GM19193 (cell line): ENCODE data around the gene SGPP1.
A peak's percentile ranks its signal among the peaks of the same experiment; 100 is the strongest.

ENCODE experiments used
- POLR2A ChIP-seq: IDR thresholded peaks from 4 replicates; pipeline ENCODE4 v1.6.1; 2011; ENCODE audit not compliant: insufficient read depth, insufficient read length; ENCODE audit errors: extremely low read depth

Gene SGPP1, protein sequence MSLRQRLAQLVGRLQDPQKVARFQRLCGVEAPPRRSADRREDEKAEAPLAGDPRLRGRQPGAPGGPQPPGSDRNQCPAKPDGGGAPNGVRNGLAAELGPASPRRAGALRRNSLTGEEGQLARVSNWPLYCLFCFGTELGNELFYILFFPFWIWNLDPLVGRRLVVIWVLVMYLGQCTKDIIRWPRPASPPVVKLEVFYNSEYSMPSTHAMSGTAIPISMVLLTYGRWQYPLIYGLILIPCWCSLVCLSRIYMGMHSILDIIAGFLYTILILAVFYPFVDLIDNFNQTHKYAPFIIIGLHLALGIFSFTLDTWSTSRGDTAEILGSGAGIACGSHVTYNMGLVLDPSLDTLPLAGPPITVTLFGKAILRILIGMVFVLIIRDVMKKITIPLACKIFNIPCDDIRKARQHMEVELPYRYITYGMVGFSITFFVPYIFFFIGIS

DNA sequence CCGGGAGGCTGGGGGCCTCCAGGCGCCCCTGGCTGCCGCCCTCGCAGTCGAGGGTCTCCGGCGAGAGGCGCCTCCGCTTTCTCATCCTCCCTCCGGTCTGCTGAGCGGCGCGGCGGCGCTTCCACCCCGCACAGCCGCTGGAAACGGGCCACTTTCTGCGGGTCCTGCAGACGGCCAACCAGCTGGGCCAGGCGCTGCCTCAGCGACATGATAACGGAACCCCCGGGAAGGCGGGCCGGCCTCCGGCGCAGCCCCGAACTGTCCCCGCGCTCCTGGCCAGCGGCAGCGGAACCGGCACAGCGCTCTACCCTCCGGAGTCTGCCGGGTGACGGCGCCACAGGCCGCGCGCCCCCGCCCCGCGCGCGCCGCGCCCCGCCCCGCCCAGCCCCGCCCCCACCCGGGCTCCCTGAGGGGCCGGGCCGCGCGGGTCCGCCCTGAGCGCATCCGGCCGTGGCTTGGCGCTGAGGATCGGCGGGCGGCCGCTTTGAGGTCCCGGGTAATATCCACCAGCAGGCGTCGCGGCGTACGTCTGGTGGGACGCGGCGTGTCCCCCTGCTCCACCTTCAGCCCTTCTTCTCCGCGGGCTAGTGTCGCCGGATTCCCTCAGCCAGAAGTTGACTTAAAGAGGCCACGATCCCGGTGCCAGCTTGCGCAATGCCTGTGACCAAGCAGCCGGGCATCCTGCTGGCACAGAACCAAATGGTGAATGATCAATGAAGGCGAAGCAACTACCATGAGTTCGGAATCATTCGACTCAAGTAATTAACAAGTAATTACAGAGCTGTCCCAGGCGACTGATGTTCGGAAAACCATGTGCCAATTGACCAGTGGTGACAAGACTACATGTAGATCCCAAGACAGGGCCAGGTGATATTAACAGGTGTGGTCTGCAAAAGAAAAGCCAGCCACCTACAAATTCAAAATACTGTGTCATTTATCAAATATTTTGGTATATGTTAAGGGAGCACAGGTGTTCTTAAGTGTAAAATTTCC, at the start of gene SGPP1:
SGPP1 (minus strand) TSS at position 330 of the 993 bp plus-strand sequence; CDS start at position 209, 121 bp downstream.
- TF ChIP-seq POLR2A = peak; percentile 80

DNA sequence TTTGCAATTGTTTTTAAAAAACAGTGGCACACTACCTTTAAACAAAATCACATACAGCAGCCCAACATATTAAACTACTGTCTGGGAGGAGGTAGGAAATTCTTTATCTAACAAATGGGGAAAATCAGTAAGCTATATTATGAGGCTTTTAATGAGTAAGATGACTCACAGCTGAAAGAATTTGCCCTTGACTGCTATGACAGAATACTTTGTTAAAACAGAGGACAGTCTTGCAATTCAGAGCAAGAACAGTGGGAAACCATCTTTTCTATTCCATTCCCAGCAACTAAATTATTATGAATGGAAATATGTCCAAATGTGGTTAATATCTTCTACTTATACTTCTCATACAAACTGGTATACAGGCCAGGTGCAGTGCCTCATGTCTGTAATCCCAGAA, 49.2 kb upstream of the SGPP1 start:
- no peak for TF ChIP-seq POLR2A

DNA sequence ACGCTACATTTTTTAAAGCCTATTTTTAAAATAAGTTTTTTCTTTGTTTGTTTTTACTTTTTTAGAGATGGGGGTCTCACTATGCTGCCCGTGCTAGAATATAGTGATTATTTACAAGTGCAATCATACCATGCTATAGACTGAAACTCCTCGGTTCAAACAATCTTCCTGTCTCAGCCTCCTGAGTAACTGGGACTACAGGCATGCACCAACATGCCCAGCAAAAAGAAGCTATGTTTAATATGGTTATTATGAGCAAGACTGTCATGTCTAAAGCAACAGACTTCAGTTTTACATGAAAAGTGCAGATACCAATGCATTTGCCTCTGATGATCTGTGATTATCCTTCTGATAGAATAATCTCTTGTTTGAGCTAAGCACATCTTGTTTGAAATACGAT, 45.6 kb upstream of the SGPP1 start:
- no peak for TF ChIP-seq POLR2A

DNA sequence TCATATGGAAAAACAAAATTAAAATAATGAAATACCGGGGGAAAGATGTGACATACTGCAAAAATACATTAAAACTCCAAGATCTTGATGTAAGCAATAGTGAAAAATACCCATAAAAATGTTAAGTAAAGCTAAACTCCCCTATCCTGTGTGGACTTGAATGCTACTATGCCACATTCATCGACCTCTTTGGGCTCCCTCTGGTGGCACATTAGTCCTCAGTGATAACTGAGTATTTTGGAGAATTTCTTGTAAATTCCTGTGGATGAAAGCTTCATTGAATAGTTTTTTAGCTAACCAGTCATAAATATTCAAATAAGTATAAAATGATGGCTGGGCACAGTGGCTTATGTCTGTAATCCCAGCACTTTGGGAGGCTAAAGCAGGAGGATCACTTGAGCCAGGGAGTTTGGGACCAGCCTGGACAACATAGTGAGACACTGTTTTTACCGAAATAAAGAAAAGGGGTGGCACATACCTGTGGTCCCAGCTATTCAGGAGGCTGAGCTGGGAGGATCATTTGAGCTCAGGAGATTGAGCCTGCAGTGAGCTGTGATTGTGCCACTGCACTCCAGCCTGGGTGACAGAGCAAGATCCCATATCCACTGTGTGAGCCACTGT, 42.4 kb upstream of the SGPP1 start:
- TF ChIP-seq POLR2A = no peak

DNA sequence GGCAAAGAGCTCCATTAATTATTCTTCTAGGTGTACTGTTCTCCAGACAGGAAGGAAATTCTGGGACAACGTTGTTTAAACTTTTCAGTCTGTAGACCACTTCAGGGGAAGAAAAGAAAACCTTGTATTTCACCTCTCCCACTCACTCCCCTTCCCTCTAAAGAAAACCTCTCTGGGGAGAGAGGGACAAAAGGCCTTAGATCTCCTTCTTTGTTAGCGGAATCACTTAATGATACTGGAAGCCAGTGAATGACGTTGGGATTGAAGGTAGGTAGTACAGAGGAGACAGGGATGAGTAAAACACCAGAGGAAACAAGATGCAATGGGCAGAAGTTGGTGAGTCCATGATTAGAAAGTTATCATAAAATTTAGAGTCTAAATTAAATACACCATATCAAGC, 38.7 kb upstream of the SGPP1 start:
- no peak for TF ChIP-seq POLR2A

DNA sequence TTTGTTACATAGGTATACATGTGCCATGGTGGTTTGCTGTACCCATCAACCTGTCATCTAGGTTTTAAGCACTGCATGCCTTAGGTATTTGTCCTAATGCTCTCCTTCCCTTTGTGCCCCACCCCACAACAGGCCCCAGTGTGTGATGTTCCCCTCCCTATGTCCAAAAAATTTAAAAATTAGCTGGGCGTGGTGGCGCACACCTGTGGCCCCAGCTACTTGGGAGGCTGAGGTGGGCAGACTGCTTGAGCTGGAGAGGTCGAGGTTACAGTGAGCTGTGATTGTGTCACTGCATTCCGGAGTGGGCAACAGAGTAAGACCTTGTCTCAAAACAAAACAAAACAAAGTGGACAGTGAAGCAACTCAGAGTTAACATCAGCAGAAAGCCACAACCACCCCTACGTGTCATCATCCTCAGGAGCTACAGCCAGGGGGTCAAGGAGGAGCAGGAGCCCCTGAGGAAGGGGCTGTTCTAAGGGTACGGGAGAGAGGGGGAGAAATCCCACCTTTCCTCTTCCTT, 36.8 kb upstream of the SGPP1 start:
- TF ChIP-seq POLR2A = no peak

DNA sequence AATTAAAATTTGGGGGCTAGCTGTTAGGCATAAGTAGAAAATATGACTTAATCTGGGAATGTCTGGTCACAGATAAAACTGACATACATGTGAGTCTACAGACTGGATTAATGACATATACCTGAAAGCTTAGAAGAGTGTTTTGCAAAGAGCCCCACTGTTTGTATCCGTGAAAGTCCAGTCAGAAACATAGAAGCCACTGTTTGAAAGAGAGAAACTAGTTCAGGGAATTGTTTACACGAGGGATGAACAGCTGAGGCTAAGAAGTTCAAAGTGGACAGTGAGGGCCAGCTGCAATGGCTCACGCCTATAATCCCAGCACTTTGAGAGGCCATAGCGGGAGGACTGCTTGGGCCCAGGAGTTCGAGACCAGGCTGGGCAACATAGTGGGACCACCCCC, 36.2 kb upstream of the SGPP1 start:
- TF ChIP-seq POLR2A = no peak

DNA sequence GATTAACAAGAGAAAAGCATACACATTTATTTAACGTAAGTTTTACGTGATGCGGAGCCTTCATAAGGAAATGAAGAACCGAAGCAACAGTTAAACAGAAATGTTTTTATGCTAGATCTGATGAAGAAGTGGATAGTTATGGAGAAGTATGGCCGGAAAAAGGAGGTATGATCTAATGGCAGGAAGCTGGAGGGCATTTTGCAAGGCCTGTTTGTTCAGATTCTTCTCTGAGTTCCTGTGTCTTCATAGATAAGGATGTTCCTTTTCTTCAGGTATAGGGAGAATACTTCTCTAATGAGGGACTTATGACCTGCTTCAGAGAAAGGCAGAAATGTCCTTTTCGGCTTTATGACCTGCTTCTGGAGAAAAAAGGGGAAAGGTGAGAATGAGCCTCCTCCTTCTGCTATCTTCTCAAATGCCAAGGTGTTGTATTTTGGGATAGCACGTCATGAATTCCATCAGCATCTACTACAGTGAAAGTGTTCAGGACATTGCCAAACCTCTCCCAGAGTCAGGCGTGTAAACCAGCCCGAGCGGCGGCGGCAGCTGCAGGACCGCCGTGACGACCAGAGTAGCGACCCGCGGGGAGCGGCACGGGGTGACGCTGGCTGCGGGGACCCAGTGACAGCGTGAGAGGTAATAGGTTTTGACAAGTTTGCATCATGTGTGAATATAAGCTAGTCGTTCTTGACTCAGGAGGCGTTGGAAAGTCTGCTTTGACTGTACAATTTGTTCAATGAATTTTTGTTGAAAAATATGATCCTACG, 33.7 kb upstream of the SGPP1 start:
- no peak for TF ChIP-seq POLR2A

DNA sequence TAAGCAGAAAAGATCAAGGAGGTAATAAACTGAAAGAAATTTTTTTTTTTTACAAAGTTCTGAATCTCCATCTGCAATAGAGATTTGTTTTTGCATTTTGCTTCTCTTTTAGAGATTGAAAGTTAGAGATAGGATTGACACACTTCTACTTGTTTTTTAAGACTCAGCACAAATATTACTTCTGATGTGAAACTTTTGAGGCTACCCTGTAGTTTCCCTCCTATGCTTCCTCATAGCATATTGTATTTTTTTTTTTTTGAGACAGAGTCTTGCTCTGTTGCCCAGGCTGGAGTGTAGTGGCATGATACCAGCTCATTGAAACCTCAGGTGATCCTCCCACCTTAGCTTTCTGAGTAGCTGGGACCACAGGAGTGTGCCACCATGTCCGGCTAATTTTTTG, 32.1 kb upstream of the SGPP1 start:
- no peak for TF ChIP-seq POLR2A

DNA sequence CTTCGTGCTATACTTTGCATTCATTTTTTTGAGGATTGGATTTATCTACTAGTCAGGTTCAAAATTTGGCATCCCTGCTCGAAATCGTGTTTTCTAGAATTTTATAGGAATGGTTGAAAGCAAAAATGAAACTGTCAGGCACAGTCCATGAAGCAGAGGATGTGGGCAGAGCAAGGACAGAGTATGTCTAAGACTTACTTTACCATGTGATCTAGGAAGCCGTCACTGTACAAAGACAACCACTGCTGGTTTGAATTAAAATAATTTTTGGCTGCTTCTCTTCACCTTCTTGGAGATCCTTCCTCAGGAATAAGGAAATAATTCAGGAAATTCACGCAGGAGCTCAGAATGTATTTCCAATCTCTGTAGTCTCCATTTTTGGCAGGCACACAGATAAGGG, 31.6 kb upstream of the SGPP1 start:
- TF ChIP-seq POLR2A = no peak

DNA sequence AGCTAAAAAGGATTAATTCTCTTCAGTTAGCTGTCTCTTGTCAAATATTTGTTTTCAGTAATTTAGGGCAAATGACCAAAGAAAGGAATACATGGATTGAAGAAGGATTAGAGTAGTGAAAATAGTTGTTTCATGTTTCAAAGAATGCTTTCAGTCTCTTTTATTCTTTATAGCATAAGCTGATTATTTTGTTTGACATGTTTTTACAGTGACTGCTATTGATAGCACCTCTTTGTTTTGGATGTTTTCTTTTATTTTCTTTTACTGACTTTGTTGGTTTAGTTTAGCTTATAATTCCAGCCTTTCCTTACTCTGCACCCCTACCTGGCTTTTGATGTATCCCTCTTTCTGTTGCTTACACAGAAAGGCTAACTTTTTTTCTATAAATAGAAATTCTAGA, 29.3 kb upstream of the SGPP1 start:
- TF ChIP-seq POLR2A = no peak

DNA sequence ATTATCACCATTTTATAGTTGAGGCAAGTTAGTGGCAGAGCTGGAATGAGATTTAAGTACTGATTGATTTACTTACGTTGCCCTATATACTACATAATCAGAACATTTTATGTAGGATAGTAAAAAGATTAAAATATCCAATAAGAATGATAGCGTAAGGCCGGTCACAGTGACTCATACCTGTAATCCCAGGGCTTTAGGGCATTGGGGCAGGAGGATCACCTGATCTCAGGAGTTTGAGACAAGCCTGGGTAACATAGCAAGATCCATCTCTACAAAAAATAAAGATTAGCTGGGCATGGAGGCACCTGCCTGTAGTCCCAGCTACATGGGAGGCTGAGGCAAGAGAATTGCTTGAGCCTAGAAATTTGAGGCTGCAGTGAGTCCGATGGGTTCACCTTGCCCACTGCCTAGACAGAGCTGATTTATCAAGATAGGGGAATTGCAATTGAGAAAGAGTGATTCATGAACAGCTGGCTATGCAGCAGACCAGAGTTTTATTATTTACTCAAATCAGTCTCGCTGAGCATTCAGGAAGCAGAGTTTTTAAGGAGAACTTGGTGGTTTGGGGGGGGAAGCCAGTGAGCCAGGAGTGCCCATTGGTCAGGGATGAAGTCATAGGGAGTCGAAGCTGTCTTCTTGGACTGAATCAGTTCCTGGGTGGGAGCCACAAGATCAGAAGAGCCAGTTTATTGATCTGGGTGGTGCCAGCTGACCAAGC, 24.7 kb upstream of the SGPP1 start:
- TF ChIP-seq POLR2A = no peak

DNA sequence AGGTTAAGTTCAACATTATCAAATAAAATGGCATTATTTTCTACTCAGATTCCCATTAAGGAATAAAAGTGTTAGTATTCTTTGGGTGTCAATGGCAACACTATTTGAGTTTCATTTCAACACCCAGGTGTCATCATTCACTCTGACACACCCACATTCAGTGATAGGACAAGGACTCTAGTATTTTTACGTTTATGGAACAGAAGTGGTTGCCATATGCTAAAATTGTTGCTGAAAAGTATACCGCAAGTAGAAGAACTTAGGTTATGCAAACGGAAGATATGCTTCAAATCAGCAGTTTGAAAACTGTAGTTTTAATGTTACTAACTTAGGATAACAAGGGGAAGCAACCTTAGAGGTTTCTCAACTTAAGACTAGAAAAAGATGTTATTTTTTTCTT, 20.0 kb upstream of the SGPP1 start:
- TF ChIP-seq POLR2A = no peak

DNA sequence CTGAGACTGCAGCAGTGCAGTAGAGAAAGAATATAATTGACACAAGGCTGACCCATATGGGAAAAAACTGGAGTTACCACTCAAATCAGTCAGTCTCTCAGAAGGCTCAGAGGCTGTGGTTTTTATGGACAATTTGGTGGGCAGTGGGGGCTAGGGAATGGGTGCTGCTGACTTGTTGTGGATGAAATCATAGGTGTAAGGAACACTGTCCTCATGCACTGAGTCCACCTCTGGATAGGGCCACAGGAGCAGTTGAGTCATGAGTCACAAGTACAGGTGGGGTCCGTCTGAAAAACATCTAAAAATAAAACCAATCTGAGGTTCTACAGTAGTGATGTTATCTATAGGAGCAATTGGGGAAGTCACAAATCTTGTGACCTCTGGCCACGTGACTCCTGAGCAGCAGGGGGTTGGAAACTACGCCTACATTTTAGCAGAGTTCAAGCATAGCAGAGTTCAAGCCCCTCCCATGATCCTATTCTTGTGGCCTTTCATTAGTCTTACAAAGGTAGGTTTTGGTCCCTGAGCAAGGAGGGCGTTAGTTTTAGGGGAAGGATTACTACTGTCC, 18.1 kb upstream of the SGPP1 start:
- TF ChIP-seq POLR2A = no peak

DNA sequence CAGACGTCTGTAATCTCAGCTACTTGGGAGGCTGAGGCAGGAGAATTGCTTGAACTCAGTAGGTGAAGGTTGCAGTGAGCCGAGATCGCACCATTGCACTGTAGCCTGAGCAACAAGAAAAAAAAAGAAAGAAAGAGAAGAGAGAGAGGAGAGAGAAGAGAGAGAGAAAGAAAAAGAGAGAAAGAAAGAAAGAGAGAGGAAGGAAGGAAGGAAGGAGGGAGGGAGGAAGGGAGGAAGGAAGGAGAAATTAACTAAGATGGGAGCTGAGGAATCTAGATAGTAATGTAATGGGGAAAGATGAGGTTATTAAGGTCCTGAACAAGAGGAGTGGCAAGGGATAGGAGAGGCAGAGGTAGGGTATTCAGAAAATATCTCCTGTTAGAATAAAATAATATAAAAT, 17.4 kb upstream of the SGPP1 start:
- TF ChIP-seq POLR2A = no peak
